Vagina (tissue), 2 donors: Measurements from ENCODE around the gene GGT7. TPM values are rescaled to one million over a fixed set of nuclear protein-coding genes. Genes with fewer than 3 reads are reported as not detected.
"Not testable (repeated sequence)": the region's sequence is repeated elsewhere in the genome, so short reads cannot be mapped to it uniquely, and the experiment has no call there.

Experiments
- DNase-seq, 2 donors: peaks; one replicate each; pipeline ENCODE4 v3.0.0-alpha.2; 2017; ENCODE audit errors: extremely low spot score in 2 of 2
- H3K27ac ChIP-seq: fragments of 200-600 bp; sonication (generic); one replicate; pipeline ENCODE4 v1.5.1; 2019
- H3K27me3 ChIP-seq: fragments of 200-600 bp; sonication (generic); one replicate; pipeline ENCODE4 v1.5.1; 2019
- H3K36me3 ChIP-seq, 2 donors: fragments of 200-600 bp; sonication (generic); one replicate each; pipeline ENCODE4 v1.5.1; 2017 to 2019
- H3K4me1 ChIP-seq: fragments of 200-600 bp; sonication (generic); one replicate; pipeline ENCODE4 v1.5.1; 2019
- H3K4me3 ChIP-seq, 2 donors: fragments of 200-600 bp; sonication (generic); 1 replicate in 1 of 2; 2 replicates in 1 of 2; pipeline ENCODE4 v1.5.1; 2016 to 2019
- H3K9me3 ChIP-seq: fragments of 200-600 bp; sonication (generic); one replicate; pipeline ENCODE4 v1.5.1; 2019
- CTCF ChIP-seq, 3 experiments: fragments of 450-650 bp in 2 of 3; fragments of 200-600 bp in 1 of 3; sonication (generic) in 1 of 3; IDR thresholded peaks; one replicate each; pipeline ENCODE4 v1.5.1; 2017 to 2019; ENCODE audit warnings: antibody characterized with exemption in 3 of 3, mild to moderate bottlenecking in 2 of 3, moderate library complexity in 2 of 3
- POLR2A ChIP-seq, 2 donors: fragments of 450-650 bp; IDR thresholded peaks; one replicate each; pipeline ENCODE4 v1.6.1; 2017; ENCODE audit warnings: antibody characterized with exemption in 2 of 2, mild to moderate bottlenecking in 2 of 2, moderate library complexity in 2 of 2
- POLR2AphosphoS5 ChIP-seq, 2 donors: sonication (generic); formaldehyde crosslinking; IDR thresholded peaks; one replicate each; pipeline ENCODE4 v1.9.0; 2017; ENCODE audit warnings: antibody characterized with exemption in 2 of 2, mild to moderate bottlenecking in 2 of 2, low read depth in 1 of 2; ENCODE audit not compliant: insufficient read depth in 1 of 2
- intact Hi-C: fragments of 100-400 bp; cut with DNase I; formaldehyde crosslinking; loops from one replicate; pipeline ENCODE4 v1.15.1; 2023
- total RNA-seq: library from RNA; depleted of rRNA; stranded (reverse); fragments of >200 nt; gene quantifications from one replicate; pipeline ENCODE4 v1.2.3, GENCODE V29; 2016

The GGT7 gene
- total RNA-seq, 1 donor from 2014 or later: 18.9 TPM

- H3K9me3 ChIP-seq: no peaks in the 10 kb centered on the region
- H3K27ac ChIP-seq: no peak overlapping the region
- intact Hi-C loops: no loop called here
- no peak for TF ChIP-seq CTCF (IDR thresholded peaks at IDR 0.05)
- no peak for TF ChIP-seq POLR2A (IDR thresholded peaks at IDR 0.05)
- no peak for TF ChIP-seq POLR2AphosphoS5 (IDR thresholded peaks at IDR 0.05; ENCODE audit: insufficient read depth in 1 of 2, low read depth in 1 of 2)
- peaks cover 77% of the 10 kb centered on the region for H3K4me1 ChIP-seq
- DNase-seq: no peak
- H3K27me3 ChIP-seq: no peaks in the 10 kb centered on the region
- H3K36me3 ChIP-seq: no peaks in the 10 kb centered on the region
- H3K4me3 ChIP-seq: no peak overlapping the region
Measured at GRCh38 chr20:34820805-34821578, 51.7 kb downstream of the GGT7 start.

- intact Hi-C loops: no loop called here
- H3K27ac ChIP-seq: no peak overlapping the region
- H3K27me3 ChIP-seq: no peaks in the 10 kb centered on the region
- H3K4me1 ChIP-seq: peaks cover 64% of the 10 kb centered on the region
- TF ChIP-seq POLR2A (IDR thresholded peaks at IDR 0.05): no peak
- TF ChIP-seq CTCF (IDR thresholded peaks at IDR 0.05): no peak
- no peak for TF ChIP-seq POLR2AphosphoS5 (IDR thresholded peaks at IDR 0.05; ENCODE audit: insufficient read depth in 1 of 2, low read depth in 1 of 2)
- H3K9me3 ChIP-seq: no peaks in the 10 kb centered on the region
- no peak for DNase-seq
- no peaks in the 10 kb centered on the region for H3K36me3 ChIP-seq
- no peak overlapping the region for H3K4me3 ChIP-seq
Measured at GRCh38 chr20:34817801-34818200, 54.9 kb downstream of the GGT7 start.

- no peak for DNase-seq
- Histone ChIP-seq H3K27ac (no peak overlapping the region), H3K4me3 (no peak overlapping the region), H3K9me3 (no peaks in the 10 kb centered on the region), H3K27me3 (no peaks in the 10 kb centered on the region), H3K4me1 (peaks cover 64% of the 10 kb centered on the region), H3K36me3 (no peaks in the 10 kb centered on the region)
- TF ChIP-seq POLR2A (IDR thresholded peaks at IDR 0.05) (no peak), POLR2AphosphoS5 (IDR thresholded peaks at IDR 0.05; ENCODE audit: insufficient read depth in 1 of 2, low read depth in 1 of 2) (no peak), CTCF (IDR thresholded peaks at IDR 0.05) (no peak)
- intact Hi-C loops: no loop called here
Measured at GRCh38 chr20:34817072-34817471, 55.6 kb downstream of the GGT7 start.

- H3K36me3 ChIP-seq: no peaks in the 10 kb centered on the region
- H3K4me3 ChIP-seq: no peak overlapping the region
- TF ChIP-seq CTCF (IDR thresholded peaks at IDR 0.05) (no peak), POLR2AphosphoS5 (IDR thresholded peaks at IDR 0.05; ENCODE audit: insufficient read depth in 1 of 2, low read depth in 1 of 2) (no peak), POLR2A (IDR thresholded peaks at IDR 0.05) (no peak)
- intact Hi-C loops: no loop called here
- no peaks in the 10 kb centered on the region for H3K9me3 ChIP-seq
- H3K4me1 ChIP-seq: peaks cover 58% of the 10 kb centered on the region
- no peak for DNase-seq
- H3K27ac ChIP-seq: no peak overlapping the region
- H3K27me3 ChIP-seq: no peaks in the 10 kb centered on the region
Measured at GRCh38 chr20:34815636-34816035, 57.0 kb downstream of the GGT7 start.

GRCh38 chr20:34808583-34808982 lies 64.1 kb downstream of the GGT7 start:
- H3K9me3 ChIP-seq: no peaks in the 10 kb centered on the region
- TF ChIP-seq CTCF (IDR thresholded peaks at IDR 0.05) (no peak), POLR2AphosphoS5 (IDR thresholded peaks at IDR 0.05; ENCODE audit: insufficient read depth in 1 of 2, low read depth in 1 of 2) (no peak), POLR2A (IDR thresholded peaks at IDR 0.05) (no peak)
- intact Hi-C loops: no loop called here
- H3K4me3 ChIP-seq: no peak overlapping the region
- H3K27me3 ChIP-seq: no peaks in the 10 kb centered on the region
- H3K36me3 ChIP-seq: no peaks in the 10 kb centered on the region
- H3K4me1 ChIP-seq: peaks cover 21% of the 10 kb centered on the region
- no peak for DNase-seq
- H3K27ac ChIP-seq: no peak overlapping the region

- H3K9me3 ChIP-seq, H3K4me3 ChIP-seq, H3K27ac ChIP-seq, DNase-seq, H3K36me3 ChIP-seq, H3K27me3 ChIP-seq, intact Hi-C loops: not testable (repeated sequence)
- peaks cover 18% of the 10 kb centered on the region for H3K4me1 ChIP-seq
Measured at GRCh38 chr20:34807944-34808465, 64.7 kb downstream of the GGT7 start.
